ENCODE data around the gene SUGCT. TPM values are rescaled to one million over a fixed set of nuclear protein-coding genes. Genes with fewer than 3 reads are reported as not detected.
A peak's percentile ranks its signal among the peaks of the same experiment; 100 is the strongest.
"Not testable (repeated sequence)": the region's sequence is repeated elsewhere in the genome, so short reads cannot be mapped to it uniquely, and the experiment has no call there.

The SUGCT gene
- total RNA-seq, 1 donor from 2014 or later, result 1.2 TPM

GRCh38 chr7:40595129-40595528 lies 460.3 kb downstream of the SUGCT start:
- DNase-seq (ENCODE audit: low spot score in 2 of 2), result no peak
- no peak for FAIRE-seq

DNA sequence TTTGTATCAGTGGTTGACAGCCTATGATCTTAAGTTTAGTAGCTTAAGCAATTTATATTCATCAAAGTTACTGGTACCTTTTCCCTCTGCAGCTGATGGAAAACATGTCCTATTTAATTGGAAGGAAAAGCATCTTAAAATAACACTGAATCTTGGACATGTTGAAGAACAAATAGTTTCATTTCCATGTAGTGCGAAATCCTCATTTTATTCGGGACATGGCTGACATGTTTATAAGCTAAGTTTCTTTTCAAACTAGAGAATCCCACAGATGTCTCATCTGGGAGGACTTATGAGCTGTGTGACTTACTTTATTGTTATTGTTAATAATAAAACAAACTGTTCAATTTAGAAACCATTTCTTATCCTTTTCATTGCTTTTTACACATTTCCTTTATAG lies 461.0 kb downstream of the SUGCT start:
- DNase-seq (ENCODE audit: low spot score in 2 of 2) (no peak), FAIRE-seq (no peak)

- FAIRE-seq (no peak), DNase-seq (ENCODE audit: low spot score in 2 of 2) (no peak)
These were observed 462.7 kb downstream of the SUGCT start for GRCh38 chr7:40597517-40597916.

DNA sequence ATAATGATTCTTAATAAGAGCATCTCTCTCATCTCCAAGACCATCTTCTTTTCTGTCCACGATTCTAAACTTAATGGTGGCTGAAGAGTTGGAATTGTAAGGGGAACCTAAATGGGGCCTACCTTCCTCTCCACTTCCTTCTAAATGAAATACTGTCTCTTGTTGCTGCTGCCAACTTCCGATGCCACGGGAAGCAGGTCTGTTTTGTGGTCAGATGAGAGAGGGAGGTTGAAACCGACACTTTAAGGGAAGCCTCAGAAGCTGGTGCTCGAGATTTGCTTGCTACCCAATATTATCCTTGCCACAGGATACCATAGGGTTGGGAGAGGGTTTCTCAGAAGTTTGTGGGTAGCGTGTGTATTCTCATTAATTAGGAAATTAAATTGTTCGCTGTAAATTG lies 464.1 kb downstream of the SUGCT start:
- no peak for FAIRE-seq

GRCh38 chr7:40599836-40600235 lies 465.0 kb downstream of the SUGCT start:
- DNase-seq (ENCODE audit: low spot score in 2 of 2) (no peak), FAIRE-seq (no peak)

More for the DNA sequence above, 464.1 kb downstream of the SUGCT start:
- no peak for DNase-seq (ENCODE audit: low spot score in 2 of 2)

- FAIRE-seq; DNase-seq (ENCODE audit: low spot score in 2 of 2): not testable (repeated sequence)
These were observed 467.5 kb downstream of the SUGCT start for GRCh38 chr7:40602351-40602750.

- DNase-seq (ENCODE audit: low spot score in 2 of 2) (peak in 1 of 2 donors; percentile 23), FAIRE-seq (no peak)
These were observed 470.0 kb downstream of the SUGCT start for GRCh38 chr7:40604601-40605438.

DNA sequence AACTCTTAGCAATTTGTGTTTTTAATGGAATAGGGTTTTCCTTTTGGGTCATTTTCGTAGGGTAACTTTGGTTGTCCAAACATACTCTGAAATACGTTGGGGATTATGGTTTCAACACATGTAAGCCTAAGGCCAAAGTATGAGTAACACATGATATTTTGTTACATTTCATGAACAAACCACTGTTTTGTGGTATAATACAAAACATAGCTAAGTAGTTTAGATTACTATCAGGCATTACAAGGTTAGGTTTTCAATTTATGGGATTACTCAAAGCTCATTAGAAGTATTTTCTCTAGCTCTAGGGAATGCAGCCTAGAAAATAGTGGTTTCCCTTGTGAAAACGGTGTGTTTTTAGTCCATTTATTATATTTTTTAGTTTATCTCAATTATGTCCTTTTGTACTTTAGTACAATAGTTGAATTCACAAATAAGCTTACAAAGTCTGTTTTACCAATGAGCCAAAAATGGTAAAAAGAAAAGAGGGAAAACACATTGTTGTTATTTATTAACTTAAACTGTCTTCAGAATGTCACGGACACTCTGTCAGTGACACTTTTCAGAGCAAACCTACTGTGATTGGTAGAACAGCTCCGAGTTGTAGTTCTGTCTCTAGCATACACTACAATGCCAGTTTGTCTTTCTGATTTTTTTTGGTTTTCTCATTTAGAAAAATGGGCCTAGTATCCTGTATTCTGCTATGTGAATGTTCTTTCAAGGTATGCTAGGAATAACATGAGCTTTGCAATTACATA lies 473.7 kb downstream of the SUGCT start:
- FAIRE-seq (no peak), DNase-seq (ENCODE audit: low spot score in 2 of 2) (no peak)

GRCh38 chr7:40610461-40610860 lies 475.7 kb downstream of the SUGCT start:
- no peak for DNase-seq (ENCODE audit: low spot score in 2 of 2)
- FAIRE-seq, result no peak

- no peak for DNase-seq (ENCODE audit: low spot score in 2 of 2)
- no peak for FAIRE-seq
These were observed 476.5 kb downstream of the SUGCT start for GRCh38 chr7:40611095-40611871.

DNA sequence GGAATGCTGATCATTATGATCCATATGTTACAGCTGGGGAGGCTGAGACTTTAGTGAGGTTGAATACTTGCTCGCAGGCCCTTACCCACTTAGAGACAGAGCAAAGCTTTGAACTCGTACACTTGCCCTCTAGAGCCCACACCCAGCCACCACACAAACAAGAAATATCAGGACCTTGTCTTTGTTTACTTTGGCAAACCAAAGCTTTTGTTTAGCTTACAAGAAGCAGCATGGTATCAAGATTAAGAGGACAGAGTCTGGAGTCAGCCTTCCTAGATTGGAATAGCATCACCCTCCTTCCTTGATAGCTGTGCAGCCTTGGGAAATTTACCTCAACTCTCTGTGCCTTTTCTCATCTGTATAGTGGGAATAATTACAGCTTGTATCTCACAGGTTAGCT lies 477.5 kb downstream of the SUGCT start:
- DNase-seq (ENCODE audit: low spot score in 2 of 2) (no peak), FAIRE-seq (no peak)

GRCh38 chr7:40619647-40620046 lies 484.8 kb downstream of the SUGCT start:
- FAIRE-seq, result no peak
- DNase-seq (ENCODE audit: low spot score in 2 of 2), result no peak

DNA sequence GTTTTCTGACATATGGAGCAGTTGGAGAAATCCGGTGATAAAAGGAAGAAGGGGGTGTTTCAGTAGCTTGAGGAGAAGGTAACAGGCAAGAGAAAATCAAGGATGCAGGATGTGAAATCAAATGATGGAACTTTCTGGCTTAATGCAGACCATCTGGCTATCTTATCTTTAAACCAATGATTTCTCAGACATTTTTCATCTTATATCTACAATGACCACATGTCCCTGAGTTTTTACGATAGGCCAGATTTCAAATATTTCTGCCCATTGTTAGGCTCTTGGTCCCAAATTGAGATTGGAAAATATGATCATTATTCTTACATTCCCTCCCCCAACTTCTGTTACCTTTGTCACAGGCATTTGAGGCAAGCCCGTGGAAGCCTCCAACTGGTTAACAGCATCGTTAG lies 486.8 kb downstream of the SUGCT start:
- FAIRE-seq (no peak), DNase-seq (ENCODE audit: low spot score in 2 of 2) (no peak)

GRCh38 chr7:40622941-40623501 lies 488.2 kb downstream of the SUGCT start:
- FAIRE-seq (no peak), DNase-seq (ENCODE audit: low spot score in 2 of 2) (no peak)

DNA sequence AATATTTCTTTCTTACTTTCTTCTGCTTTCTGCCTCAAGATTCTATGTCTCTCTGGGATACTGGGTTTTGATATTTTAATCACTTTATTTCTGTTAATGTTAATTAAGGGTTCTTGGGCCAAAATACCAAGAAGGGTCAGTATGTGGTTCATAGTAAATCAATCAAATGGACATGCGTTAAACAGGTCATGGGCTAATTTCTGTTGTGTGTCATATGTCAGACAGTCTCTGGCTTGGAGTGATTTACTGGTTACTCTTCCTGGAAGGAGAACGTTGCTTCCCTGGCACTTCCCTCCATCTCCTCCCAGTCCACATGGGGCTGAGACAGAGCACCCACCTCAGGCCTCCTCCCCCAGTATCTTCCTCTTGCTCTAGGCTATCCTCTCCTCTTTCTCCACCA lies 489.1 kb downstream of the SUGCT start:
- no peak for FAIRE-seq
- no peak for DNase-seq (ENCODE audit: low spot score in 2 of 2)

DNA sequence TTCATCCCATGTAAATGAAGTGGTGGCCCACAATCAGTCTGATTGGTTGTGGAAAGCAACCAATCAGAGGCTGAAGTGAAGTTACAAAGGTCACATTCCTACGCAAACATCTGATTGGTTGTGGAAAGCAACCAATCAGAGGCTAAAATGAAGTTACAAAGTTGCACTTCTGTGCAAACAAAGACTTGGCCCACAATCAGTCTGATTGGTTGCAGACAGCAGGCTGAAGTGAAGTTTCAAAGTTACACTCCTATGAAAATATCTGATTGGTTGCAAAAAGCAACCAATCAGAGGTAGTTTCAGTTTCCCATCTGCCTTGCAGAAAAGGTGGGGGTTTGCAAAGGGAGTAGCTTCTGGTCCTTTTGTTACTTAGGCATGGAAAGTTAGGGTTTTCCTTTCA lies 492.6 kb downstream of the SUGCT start:
- FAIRE-seq, result not testable (repeated sequence)

GRCh38 chr7:40629891-40630290 lies 495.1 kb downstream of the SUGCT start:
- FAIRE-seq (no peak), DNase-seq (ENCODE audit: low spot score in 2 of 2) (no peak)

More for the DNA sequence above, 492.6 kb downstream of the SUGCT start:
- not testable (repeated sequence) for DNase-seq (ENCODE audit: low spot score in 2 of 2)

- DNase-seq (ENCODE audit: low spot score in 2 of 2) (no peak), FAIRE-seq (no peak)
These were observed 499.3 kb downstream of the SUGCT start for GRCh38 chr7:40634118-40634517.

- DNase-seq (ENCODE audit: low spot score in 2 of 2) (no peak), FAIRE-seq (no peak)
These were observed 503.9 kb downstream of the SUGCT start for GRCh38 chr7:40638545-40639320.

- no peak for DNase-seq (ENCODE audit: low spot score in 2 of 2)
- no peak for FAIRE-seq
These were observed 505.8 kb downstream of the SUGCT start for GRCh38 chr7:40640566-40640965.
